ENCODE data around the gene ANGPT4.
A peak's percentile ranks its signal among the peaks of the same experiment; 100 is the strongest.
"Not testable (repeated sequence)": the region's sequence is repeated elsewhere in the genome, so short reads cannot be mapped to it uniquely, and the experiment has no call there.

Gene ANGPT4

DNA sequence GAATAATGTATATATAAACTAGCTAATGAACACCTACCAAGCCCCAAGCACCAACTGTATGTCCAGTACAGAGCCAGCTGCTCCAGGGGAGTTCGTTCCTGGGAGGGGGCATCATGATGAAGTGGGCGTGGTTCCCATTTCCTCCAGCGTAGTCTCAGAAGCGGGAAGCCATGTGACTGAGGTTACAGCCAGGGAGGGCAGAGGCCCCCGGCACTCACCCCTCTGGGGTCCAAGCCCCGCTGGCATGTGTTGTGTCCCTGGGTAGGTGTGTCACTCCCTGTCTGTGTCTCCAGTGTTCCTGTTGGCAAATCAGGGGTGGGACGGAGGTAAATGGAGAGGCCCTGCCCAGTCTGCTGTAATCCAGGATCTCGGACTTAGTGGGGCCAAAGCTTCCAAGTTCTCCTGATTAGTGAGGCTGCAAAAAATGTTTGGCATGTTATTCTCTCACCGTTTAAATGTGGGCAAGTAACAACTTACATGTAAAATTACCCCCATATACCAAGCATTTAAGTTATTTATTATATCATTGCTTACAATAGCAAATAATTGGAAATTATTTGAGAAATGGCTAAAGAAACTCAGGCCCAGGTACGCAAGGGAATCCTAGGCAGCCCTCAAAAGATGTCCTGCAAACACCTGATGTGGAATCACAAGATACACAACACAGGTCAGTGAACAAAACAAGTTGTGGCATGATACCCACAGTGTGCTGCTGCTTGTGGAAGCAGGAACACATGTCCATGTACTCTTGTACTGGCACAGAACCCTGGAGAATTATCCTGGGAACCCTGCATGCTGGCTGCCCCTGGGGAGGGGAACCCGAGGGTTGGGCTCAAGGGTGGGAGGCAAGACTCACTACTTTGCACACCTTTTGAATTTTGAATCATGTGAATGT is 60.4 kb downstream of the ANGPT4 start:
- Histone ChIP-seq H3K27me3 (ENCODE audit: control insufficient read depth, insufficient read depth, low read length) (no peaks in the 10 kb centered on the region), H3K4me3 (ENCODE audit: low read depth, low read length) (no peak overlapping the region), H3K4me1 (ENCODE audit: control insufficient read depth, insufficient read depth, low read length) (no peaks in the 10 kb centered on the region), H3K27ac (ENCODE audit: low read depth, low read length) (no peak overlapping the region), H3K9me3 (ENCODE audit: control insufficient read depth, insufficient read depth, low read depth, low read length) (no peaks in the 10 kb centered on the region), H3K9ac (ENCODE audit: low read length) (no peak overlapping the region), H3K36me3 (ENCODE audit: control insufficient read depth, insufficient read depth, low read length) (no peaks in the 10 kb centered on the region)

DNA sequence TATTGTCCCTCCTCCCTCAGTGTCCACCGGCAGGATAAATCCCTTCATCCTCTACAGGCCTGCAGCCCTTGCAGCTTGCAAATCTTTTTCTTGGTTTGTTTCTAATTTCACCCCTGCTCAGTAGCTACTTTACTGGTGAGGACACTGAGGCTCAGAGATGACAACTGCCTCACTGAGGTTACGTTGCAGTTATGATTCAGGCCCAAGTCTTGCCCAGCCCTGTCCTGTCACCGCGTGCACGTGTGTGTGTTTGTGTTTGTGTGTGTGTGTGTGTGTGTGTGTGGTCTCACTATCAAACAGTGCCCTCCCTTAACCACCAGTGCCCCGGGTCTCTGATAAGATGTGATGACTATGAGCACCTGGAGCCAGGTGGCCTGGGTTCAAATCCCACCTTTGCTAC is 61.5 kb downstream of the ANGPT4 start:
- H3K36me3 ChIP-seq (ENCODE audit: control insufficient read depth, insufficient read depth, low read length): no peaks in the 10 kb centered on the region
- H3K4me1 ChIP-seq (ENCODE audit: control insufficient read depth, insufficient read depth, low read length): no peaks in the 10 kb centered on the region
- H3K9me3 ChIP-seq (ENCODE audit: control insufficient read depth, insufficient read depth, low read depth, low read length): no peaks in the 10 kb centered on the region
- no peaks in the 10 kb centered on the region for H3K27me3 ChIP-seq (ENCODE audit: control insufficient read depth, insufficient read depth, low read length)
- H3K9ac ChIP-seq (ENCODE audit: low read length): no peak overlapping the region
- no peak overlapping the region for H3K27ac ChIP-seq (ENCODE audit: low read depth, low read length)
- no peak overlapping the region for H3K4me3 ChIP-seq (ENCODE audit: low read depth, low read length)

DNA sequence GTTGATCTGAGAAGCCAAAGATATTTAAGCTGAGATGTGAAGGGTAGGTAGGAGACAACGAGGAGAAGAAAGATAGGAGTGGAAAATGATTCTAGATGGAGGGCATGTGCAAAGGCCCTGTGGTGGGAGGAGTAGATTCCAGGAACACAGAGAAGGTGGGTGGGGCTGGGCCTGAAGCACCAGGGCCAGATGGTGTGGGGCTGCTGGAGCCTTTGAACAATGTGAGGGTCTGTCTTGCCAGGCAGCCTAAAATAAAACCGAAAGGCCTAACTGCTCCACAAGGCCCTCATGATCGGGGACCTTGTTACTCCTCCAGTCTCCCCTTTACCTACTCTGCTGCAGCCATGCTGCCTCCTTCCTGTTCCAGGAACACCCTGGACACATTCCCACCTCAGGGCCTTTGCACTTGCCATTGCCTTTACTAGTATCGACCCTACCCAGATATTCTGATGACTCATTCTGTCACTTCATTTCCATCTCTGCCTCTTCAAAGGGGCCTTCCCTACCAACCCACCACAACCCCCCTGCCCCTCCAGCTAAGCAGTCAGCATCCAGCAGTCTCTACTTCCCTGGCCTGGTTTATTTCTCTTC is 62.6 kb downstream of the ANGPT4 start:
- no peak overlapping the region for H3K9ac ChIP-seq (ENCODE audit: low read length)
- no peak overlapping the region for H3K27ac ChIP-seq (ENCODE audit: low read depth, low read length)
- no peak overlapping the region for H3K4me3 ChIP-seq (ENCODE audit: low read depth, low read length)
- H3K27me3 ChIP-seq (ENCODE audit: control insufficient read depth, insufficient read depth, low read length): no peaks in the 10 kb centered on the region
- H3K9me3 ChIP-seq (ENCODE audit: control insufficient read depth, insufficient read depth, low read depth, low read length): no peaks in the 10 kb centered on the region
- H3K36me3 ChIP-seq (ENCODE audit: control insufficient read depth, insufficient read depth, low read length): no peaks in the 10 kb centered on the region
- H3K4me1 ChIP-seq (ENCODE audit: control insufficient read depth, insufficient read depth, low read length): no peaks in the 10 kb centered on the region

DNA sequence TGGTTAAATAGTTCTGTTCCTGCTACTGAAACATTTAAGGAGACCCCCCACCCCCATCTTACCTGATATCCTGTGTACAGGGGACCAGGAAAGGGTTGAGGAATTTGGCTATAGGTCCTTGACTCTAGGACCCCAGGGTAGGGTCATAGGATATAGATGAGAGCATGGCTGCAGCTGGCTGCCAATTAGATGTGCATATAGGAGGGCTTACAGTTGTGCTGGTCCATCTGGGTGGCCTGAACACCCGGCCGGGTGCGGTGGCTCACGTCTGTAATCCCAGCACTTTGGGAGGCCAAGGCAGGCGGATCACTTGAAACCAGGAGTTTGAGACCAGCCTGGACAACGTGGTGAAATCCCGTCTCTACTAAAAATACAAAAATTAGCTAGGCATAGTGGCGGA is 67.4 kb downstream of the ANGPT4 start:
- peaks cover 23% of the 10 kb centered on the region; the same call in 1 of the 2 replicates for H3K4me1 ChIP-seq (ENCODE audit: control insufficient read depth, insufficient read depth, low read length)
- H3K27me3 ChIP-seq (ENCODE audit: control insufficient read depth, insufficient read depth, low read length): peaks cover 18% of the 10 kb centered on the region
- H3K27ac ChIP-seq (ENCODE audit: low read depth, low read length); H3K36me3 ChIP-seq (ENCODE audit: control insufficient read depth, insufficient read depth, low read length); H3K9me3 ChIP-seq (ENCODE audit: control insufficient read depth, insufficient read depth, low read depth, low read length); H3K4me3 ChIP-seq (ENCODE audit: low read depth, low read length); H3K9ac ChIP-seq (ENCODE audit: low read length): not testable (repeated sequence)

DNA sequence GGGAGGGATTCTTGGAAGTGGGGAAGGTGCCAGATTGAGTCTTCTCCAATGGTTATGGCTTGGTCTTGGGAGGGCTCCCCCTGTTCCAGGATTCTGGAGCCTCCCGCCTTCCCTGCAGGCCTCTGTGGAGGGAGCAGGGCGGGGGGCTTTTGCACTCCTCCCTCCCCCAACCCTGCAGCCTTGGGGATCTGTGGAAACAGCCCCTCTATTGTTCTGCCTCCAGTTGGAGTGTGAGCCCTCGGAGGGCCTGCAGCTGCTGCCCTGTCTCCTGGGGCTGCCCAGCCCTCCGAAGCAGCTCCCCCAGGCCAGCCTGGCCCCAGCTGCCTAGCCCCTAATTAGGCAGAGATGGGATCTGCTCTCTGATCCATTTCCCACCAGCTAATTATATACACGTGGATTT is 67.9 kb downstream of the ANGPT4 start:
- Histone ChIP-seq H3K9ac (ENCODE audit: low read length) (no peak overlapping the region), H3K4me1 (ENCODE audit: control insufficient read depth, insufficient read depth, low read length) (peaks cover 26% of the 10 kb centered on the region; the same call in 1 of the 2 replicates), H3K27me3 (ENCODE audit: control insufficient read depth, insufficient read depth, low read length) (peaks cover 23% of the 10 kb centered on the region), H3K36me3 (ENCODE audit: control insufficient read depth, insufficient read depth, low read length) (no peaks in the 10 kb centered on the region), H3K9me3 (ENCODE audit: control insufficient read depth, insufficient read depth, low read depth, low read length) (no peaks in the 10 kb centered on the region), H3K4me3 (ENCODE audit: low read depth, low read length) (no peak overlapping the region), H3K27ac (ENCODE audit: low read depth, low read length) (no peak overlapping the region)

GRCh38 chr20:846894-847278 is 69.2 kb downstream of the ANGPT4 start:
- H3K27ac ChIP-seq (ENCODE audit: low read depth, low read length): no peak overlapping the region
- peaks cover 31% of the 10 kb centered on the region for H3K4me1 ChIP-seq (ENCODE audit: control insufficient read depth, insufficient read depth, low read length)
- no peak overlapping the region for H3K9ac ChIP-seq (ENCODE audit: low read length)
- no peaks in the 10 kb centered on the region for H3K36me3 ChIP-seq (ENCODE audit: control insufficient read depth, insufficient read depth, low read length)
- no peaks in the 10 kb centered on the region for H3K9me3 ChIP-seq (ENCODE audit: control insufficient read depth, insufficient read depth, low read depth, low read length)
- H3K4me3 ChIP-seq (ENCODE audit: low read depth, low read length): no peak overlapping the region
- peaks cover 36% of the 10 kb centered on the region for H3K27me3 ChIP-seq (ENCODE audit: control insufficient read depth, insufficient read depth, low read length)

DNA sequence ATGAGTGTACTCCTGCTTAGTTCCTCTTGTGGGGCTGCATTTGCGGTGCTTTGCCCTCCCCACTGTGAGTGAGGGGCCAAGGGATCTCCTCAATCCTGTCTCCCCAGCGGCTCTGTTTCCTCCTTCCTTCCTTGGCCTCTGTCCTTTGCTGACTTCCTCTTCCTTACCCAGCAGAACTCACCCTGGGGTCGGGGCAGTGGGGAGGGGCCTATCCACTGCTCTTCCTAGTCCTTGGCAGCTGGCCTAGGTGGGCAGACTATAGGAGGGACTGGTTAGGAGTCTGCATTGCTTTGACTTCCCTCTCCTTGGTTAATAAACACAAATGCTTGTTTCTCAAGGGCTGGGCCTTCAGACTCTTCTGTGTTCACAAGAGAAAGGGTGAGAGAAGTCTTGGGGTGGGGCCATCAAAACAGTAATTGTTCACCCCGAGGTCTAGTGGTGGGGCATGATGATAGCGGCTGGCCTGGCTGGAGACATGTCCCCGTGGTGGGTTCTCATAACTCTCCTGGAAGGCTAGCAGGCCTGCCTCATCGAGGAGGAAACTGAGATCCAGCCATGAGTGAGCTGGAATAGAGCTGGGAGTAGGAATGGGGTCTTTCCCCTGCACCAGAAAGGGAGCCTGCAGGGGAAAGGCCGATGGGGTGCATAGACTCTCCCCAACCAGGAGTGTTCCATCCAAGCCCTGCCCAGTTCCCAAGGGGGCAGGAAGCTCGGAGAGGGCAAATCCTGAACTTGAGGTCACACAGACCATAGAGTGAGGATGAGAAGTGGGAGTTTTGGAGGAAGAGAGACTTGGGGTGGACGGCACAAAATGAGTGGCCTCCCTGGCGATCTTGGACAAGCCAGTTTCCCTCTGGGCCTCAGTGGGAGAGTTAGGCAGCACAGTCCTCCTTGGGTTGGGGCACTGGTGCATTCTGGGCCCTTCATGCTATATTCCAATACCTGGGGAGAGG is 69.9 kb downstream of the ANGPT4 start:
- no peak overlapping the region for H3K27ac ChIP-seq (ENCODE audit: low read depth, low read length)
- H3K36me3 ChIP-seq (ENCODE audit: control insufficient read depth, insufficient read depth, low read length): no peaks in the 10 kb centered on the region

GRCh38 chr20:845226-845868 is 70.8 kb downstream of the ANGPT4 start:
- Histone ChIP-seq H3K27me3 (ENCODE audit: control insufficient read depth, insufficient read depth, low read length) (peaks cover 50% of the 10 kb centered on the region), H3K9ac (ENCODE audit: low read length) (no peak overlapping the region), H3K27ac (ENCODE audit: low read depth, low read length) (no peak overlapping the region), H3K36me3 (ENCODE audit: control insufficient read depth, insufficient read depth, low read length) (no peaks in the 10 kb centered on the region), H3K4me1 (ENCODE audit: control insufficient read depth, insufficient read depth, low read length) (peaks cover 37% of the 10 kb centered on the region), H3K4me3 (ENCODE audit: low read depth, low read length) (peak overlapping the region; percentile 57), H3K9me3 (ENCODE audit: control insufficient read depth, insufficient read depth, low read depth, low read length) (no peaks in the 10 kb centered on the region)

More for the DNA sequence above, 69.9 kb downstream of the ANGPT4 start:
- no peak overlapping the region for H3K9ac ChIP-seq (ENCODE audit: low read length)
- H3K4me3 ChIP-seq (ENCODE audit: low read depth, low read length): peak overlapping the region; percentile 57; the same call in 1 of the 2 replicates
- peaks cover 31% of the 10 kb centered on the region for H3K4me1 ChIP-seq (ENCODE audit: control insufficient read depth, insufficient read depth, low read length)
- no peaks in the 10 kb centered on the region for H3K9me3 ChIP-seq (ENCODE audit: control insufficient read depth, insufficient read depth, low read depth, low read length)
- H3K27me3 ChIP-seq (ENCODE audit: control insufficient read depth, insufficient read depth, low read length): peaks cover 43% of the 10 kb centered on the region

- Histone ChIP-seq H3K9ac (ENCODE audit: low read length) (no peak overlapping the region), H3K27me3 (ENCODE audit: control insufficient read depth, insufficient read depth, low read length) (peaks cover 50% of the 10 kb centered on the region), H3K4me3 (ENCODE audit: low read depth, low read length) (peak overlapping the region; percentile 57), H3K4me1 (ENCODE audit: control insufficient read depth, insufficient read depth, low read length) (peaks cover 38% of the 10 kb centered on the region), H3K36me3 (ENCODE audit: control insufficient read depth, insufficient read depth, low read length) (no peaks in the 10 kb centered on the region), H3K9me3 (ENCODE audit: control insufficient read depth, insufficient read depth, low read depth, low read length) (no peaks in the 10 kb centered on the region), H3K27ac (ENCODE audit: low read depth, low read length) (no peak overlapping the region)
Observed at GRCh38 chr20:844473-845225, 71.5 kb downstream of the ANGPT4 start.

GRCh38 chr20:843912-844311 is 72.2 kb downstream of the ANGPT4 start:
- Histone ChIP-seq H3K27ac (ENCODE audit: low read depth, low read length) (no peak overlapping the region), H3K9me3 (ENCODE audit: control insufficient read depth, insufficient read depth, low read depth, low read length) (no peaks in the 10 kb centered on the region), H3K36me3 (ENCODE audit: control insufficient read depth, insufficient read depth, low read length) (no peaks in the 10 kb centered on the region), H3K4me3 (ENCODE audit: low read depth, low read length) (no peak overlapping the region), H3K4me1 (ENCODE audit: control insufficient read depth, insufficient read depth, low read length) (peaks cover 38% of the 10 kb centered on the region), H3K9ac (ENCODE audit: low read length) (no peak overlapping the region), H3K27me3 (ENCODE audit: control insufficient read depth, insufficient read depth, low read length) (peaks cover 50% of the 10 kb centered on the region)

All from HUES6 (cell line).